Measurements from ENCODE around the gene TCF7L2.
"Not testable (repeated sequence)": the region's sequence is repeated elsewhere in the genome, so short reads cannot be mapped to it uniquely, and the experiment has no call there.

TCF7L2 gene

DNA sequence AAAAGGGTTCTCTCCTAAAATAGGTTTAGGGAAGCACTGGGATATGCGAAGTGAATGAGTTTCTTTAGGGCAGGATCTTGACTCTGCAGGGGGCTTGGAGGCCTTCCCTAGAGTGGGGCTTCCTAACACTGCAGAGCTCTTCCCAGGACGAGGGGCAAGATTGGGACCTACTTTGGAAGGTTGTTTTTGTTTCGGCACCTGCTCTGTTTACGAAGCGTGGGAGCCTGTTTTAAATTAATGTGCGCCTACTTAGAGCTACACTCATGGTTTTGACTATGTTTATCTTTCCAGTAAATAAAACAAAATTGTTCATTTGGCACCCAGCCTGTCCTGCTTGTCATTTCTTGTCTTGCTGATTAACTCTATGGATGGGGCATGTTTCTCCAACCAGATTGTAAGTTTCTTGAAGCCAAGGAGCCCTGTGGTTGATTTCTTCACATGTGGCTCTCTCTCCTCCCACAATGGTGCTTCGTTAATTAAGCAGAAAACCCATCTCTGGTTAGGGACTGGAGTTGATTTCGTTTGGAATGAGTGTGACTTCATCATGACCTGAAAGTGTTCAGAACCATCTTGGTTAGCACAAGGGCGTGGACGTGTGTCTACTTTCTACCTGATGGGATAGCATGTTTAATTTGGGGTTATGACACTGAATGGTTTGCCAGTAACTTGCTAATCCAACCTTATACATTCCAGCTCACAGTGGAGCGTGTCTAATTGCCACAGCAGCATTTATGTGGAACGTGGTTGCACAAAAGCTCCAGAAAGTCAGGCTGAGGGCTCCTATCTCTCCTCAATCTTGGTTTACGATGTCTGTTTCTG, 98.1 kb downstream of the TCF7L2 start:
- no peak for DNase-seq

DNA sequence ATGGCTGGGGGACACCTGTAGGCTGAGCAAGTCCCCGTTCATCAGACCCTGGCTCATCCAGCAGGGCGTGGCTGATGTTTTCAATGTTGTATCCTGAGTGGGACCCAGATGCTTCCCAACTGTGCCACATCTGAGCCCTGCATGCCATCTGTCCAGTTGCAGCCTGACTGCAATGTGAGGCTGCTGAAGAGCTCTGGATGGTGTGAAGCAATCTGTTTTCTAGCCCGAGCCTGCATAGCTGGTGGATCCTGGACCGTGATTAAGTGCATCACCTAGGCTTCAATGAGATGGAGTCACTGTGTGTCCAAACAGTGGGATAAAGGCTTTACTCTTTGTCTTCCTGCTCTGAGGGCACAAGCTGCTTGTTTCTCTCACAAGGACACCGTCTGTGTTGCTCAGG, 99.8 kb downstream of the TCF7L2 start:
- no peak for DNase-seq

DNA sequence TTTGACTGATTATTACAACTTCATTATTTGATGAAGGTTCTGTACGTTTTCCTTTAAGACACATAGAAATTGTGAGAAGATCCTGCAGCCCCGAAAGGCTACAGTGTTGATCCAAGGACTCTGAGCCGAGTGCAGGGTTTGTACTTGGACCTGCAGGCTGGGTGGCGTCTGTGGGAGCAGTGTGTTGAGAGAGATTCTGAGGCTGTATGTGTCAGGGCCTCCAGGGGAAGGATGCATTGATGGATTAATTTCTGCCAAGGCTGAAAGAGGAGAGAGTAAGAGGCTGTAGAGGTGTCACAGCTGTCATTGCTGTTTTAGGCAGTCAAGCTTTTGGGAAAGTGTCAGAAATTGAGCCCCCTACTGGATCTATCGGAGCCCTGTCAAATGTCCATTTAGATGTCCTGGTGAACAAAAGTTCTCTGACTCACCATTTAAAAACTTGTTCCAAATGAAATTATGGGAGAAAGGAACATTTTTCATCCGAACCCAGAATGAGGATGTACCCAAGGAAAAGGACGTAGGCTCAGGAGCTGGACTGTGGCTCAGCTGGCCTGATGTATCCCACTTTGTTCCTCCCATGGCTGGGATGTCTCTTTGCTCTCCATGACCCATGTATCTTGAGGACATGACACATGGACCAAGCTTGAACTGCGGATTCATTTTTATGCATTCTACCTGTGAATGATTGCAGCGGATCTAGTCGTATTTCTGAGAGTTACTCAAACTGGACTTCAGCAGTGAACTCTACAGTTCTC, 102.2 kb downstream of the TCF7L2 start:
- no peak for DNase-seq

DNA sequence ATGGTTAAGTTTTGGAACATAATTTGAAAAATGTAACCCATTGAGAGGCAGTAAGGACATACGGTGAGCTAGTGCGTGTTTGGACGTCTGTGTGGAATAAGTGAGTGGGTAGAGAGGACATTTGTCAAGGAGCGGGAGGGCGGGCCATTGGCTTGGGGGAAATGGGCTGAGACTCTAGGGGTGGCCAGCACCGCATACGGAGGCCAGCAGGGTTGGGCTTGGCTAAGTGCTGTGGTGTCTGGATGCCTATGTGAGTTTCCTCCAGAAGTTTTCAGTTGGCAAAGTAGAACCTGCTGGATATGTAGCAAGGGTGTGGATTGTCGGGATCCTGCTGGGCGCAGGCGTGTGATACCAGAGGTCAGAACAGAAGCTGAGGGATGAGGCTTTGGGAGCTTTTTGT, 103.0 kb downstream of the TCF7L2 start:
- no peak for DNase-seq

DNA sequence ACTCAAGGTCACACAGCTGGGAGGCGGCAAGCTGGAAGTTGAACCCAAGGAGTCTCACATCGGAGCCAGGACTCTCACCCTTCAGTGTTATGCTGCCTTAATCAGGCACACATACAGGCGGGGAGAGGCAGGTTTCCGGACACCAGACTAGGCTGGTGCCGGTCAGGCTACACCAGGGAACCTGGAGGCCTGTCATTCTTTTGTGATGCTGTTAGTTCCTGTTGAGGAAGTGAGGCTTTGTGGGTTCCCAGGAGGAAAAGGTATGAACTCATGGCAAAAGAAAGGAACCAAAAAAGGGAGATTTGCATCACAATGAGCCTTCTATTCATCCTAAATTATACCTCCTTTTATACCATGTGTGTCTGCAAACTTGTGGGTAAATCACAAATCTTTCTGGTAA, 103.8 kb downstream of the TCF7L2 start:
- no peak for DNase-seq

DNA sequence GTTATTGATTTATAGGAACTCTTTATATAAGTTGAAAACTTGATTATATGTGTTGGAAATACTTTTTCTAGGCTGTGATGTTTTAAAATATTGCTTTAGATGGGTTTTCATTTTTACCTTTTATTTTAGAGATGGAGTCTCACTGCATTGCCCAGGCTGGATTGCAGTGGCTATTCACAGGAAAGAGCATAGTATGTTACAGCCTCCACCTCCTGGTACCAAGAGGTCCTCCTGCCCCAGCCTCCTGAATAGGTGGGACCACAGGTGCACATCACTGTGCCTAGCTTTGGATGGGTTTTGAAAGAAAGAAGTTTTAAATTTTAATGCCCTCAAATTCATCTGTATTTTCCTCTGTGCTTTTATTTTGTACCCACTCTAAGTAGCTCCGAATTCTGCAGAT, 105.4 kb downstream of the TCF7L2 start:
- DNase-seq: no peak

DNA sequence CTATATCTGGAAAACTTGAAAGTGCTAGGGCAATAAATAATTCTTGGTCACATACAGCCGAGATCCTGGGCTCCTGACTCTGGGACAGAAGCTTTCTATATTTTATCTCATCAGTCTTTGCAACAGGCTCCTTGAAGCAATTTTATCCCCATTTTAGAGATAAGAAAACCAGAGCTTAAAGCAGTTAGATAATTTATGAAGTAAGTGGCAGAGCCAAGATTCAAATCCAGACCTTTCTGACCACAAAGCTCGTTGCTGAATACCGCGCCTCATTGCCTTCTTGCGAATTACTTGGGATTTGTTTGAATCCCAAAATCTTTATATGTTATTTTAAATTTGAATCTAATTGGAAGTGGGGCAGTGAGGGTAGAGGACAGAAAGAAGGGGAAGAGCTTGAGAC, 106.0 kb downstream of the TCF7L2 start:
- DNase-seq: no peak

DNA sequence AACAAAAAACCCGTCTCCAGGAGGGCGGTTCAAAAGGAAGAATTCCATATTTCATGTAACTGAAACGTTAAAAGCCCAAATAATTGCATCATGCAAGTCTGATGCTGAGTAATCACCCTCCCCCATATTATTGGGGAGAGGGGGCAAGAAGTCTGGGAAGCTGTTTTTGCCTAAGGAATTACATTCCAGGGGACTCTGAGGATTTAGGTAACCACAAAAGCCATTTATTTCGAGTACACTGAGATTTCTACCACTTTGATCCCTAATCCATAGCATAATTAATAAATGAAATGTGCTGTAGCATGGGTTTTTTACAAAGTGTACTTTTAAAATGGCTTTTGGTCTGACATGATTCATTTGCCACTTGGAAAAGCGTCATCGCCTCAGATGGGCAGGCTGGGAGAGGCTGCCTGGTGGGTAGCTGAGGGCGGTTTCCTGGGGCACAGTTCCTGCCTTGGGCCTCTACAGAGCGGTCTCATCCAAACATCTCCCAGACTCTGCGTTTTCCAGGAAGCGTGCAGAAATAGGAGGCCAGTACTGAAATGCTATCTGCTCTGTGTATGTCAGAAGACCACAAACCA, 106.5 kb downstream of the TCF7L2 start:
- DNase-seq: no peak

DNA sequence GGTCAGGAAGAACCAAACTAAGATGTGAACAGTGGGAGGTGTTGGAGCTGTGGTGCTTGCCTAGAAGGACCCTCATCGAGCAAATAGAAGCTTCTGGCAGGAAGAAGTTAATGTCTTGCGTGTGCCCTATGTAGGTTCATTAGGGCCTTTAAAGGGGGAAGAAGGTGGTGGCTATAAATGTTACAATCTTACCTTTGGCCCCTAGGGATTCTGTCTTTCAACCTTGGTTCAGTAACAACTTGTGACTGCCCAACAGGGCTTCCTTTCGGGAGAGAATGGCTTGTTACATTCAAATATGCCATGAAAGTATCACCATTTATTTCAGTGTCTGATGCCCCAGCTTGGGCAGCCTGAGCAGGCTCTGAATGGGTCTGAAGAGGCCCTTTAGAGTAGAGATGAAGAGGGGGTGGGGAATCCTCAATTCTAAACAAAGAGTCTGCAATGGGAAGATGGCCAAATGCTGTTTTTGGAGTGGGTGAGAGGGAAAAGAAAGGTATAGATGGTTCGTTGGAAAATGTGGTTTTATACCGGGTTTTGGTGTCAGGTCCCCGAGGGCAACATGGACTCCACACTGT, 108.0 kb downstream of the TCF7L2 start:
- no peak for DNase-seq

DNA sequence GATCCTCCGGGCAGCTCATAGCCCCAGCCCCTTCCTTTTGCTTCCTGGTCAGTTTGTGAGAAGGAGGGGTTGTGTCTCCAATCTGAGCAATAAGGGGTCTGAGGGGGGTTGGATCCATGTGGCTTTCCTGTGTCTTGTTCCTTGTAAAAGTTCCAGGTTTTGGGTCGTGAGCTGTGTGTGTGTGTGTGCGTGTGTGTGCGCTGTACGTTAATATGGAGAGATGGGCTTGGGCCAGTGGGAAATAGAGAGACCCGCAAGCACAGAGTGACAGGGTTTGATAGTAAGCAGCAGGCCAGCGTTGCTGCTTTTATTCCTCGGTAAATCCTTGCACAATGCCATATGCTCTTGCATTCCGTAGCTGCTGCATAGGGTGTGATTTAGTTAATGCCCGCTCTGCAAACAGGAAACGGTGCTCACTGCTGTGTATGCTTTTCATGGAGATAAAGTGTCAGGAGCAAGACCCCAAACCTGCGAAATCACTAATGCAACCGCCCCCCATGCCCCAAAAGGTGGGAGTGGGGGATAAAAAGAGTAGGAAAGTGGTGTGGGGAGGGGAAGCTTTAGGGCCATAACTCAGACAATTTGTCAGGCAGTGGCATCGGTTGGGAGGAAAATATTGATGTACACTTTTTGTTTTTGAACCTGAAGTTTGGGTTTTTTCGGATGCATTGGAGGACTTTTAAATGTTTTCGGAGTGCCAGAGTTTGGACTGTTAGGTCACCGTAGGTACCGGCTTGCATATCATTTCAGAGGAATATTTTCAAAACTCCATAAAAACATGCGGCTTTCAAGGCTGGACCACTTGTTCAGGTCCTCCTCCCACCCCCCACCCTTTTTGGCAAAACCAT, 108.7 kb downstream of the TCF7L2 start:
- no peak for DNase-seq

DNA sequence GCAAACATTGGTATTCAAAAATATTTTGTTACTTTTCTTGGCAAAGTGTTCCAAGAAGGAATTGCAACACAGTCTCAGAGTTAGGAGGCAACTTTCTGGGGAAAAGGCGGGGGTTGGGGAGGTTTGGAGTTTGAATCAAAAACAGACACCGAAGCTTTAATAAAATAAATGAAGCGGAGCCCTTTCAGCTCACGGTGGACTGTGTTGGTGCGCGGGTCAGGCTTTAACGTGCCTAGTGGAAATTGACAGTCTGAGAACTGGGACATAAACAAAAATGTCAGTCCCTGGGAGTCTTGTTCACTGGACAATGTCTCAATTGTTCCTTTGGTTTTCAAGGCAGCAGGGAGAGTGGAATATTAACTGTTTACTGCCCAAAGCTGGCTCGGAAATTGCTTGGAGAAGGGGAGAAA, 109.3 kb downstream of the TCF7L2 start:
- DNase-seq: no peak

DNA sequence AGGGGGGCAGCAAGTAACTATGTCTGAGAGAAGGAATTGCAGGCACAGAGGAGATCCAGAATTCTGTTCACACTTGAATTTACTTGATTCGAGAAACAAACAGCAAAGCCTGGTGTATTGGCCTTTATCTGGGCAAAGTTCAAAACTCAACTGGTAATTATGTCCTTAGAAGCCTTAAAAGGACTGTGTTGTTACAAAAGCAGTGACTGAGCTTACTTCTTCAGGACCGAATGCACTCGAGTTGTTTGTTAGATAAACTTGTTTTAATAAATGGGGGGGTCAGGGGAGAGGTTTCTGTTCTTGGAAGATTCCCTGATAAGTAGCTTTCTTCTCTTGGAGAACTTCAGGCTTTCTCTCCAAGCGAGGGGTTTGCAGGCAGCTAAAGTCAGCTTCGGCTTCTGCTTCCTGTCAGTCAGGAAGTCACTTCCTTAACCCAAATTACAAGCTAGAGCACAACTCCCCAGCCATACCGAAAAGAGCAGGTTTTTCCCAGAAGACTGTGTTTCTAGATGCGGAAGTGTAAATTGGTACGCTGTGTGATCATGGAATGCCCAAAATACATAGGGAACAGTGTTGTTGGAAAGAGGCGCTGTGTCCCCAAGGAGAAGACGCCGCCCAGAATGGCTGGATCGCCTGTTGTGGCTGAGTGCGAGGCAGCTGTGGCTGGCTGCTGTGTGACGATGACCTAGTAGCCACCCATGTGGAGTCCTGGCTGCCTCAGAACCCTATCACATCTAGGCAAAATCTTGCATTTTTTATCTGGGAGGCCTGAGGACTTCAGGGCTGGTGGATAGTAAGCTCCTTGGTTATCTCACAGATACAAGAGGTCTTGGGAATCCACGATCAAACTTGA, 110.4 kb downstream of the TCF7L2 start:
- no peak for DNase-seq

DNA sequence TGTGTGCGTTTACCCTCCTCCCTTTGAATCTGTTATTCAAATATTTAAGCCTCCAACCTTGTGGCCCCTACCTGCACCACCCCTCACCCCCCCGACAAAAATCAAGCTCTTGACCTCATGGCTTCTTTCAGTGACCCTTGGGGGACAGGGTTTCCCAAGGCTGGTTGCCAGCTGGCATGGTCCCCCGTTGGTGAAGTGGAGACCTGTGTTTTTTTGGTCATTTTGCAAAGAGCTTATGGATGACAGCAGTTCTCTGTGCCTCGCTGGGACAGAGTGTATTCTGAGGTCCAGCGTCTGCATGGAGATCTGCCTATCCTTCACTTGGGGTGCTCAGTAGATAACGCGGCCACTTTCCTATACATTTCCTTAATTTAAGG, 111.0 kb downstream of the TCF7L2 start:
- no peak for DNase-seq

DNA sequence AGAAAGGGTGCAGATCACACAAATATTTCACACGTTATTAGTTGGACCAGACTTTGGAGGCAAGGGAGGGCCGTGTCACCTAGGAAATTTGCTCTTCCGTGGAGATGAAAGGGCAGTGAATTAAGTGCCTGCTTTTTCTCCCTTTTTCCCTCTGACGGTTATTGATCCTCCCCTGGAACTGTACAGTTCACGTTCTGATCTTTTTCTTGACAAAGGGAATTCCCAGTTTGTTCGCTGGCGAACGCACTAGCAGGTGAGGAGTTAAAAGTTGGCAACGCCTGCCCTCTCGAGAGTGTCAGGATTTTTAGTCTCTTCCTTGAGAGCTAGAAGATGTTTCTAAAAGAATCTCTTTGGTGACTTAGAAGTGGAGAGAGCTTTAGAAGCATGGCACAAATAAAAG, 111.5 kb downstream of the TCF7L2 start:
- DNase-seq: no peak

DNA sequence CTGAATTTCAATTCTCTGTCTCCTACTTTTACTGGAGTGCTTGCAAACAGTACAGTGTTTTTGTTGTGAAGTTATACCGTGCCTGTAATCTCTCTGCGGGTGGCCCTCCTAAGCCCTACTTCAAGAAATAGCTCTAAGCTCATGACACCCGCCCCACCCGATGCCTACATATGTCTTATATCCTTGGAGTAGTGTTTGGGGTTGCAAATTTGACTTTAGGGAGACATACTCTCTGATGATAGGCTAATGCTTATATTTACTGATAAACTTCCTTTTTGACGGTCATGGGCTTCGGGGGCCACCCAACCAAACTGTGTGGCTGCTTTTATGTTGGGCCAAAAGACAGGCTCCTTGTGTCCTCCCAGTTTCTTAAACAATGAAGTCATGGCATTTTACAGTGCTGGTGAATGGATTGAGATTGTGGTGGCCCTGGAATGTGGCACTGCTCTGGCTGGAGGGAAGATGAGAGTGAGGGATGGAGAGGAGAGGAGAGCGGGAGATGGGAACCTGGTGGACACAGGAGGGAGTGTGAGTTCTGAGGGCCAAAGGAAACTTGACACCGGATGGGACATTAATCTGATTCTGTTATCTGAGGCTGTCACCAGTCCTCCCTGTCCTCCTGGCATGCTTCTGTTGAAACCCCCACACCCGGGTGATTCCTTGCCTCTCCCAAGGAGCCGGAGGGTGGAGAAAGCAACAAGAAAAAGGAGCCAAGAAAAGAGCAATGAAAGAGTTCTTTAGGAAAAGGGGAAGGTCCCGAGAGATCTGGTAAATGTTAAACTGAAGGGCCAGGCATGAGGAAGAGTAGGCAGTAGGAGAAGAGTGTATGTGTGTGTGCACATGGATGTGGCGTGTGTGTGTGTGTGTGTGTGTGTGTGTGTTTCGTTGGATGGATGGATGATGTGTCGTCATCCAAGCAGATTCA, 113.3 kb downstream of the TCF7L2 start:
- no peak for DNase-seq

DNA sequence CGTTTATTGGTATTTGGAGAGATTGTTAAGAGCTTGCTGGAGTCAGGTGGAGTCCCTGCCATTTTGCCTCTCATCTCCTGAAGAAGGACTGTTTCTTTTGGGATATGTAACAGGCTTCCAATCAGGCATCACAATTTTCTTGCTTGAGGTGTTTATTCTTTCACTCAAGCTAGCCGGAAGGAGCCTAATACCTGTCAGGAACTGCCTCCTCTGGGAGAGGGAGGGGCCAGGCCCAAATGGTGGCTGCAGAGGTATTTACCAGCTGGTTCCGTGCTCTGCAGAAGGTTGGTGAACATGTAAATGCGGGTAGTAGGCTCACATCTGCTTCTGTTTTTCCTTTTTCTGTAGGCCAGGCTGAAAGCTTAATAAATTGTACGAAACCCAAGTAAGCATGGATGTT, 114.0 kb downstream of the TCF7L2 start:
- no peak for DNase-seq

DNA sequence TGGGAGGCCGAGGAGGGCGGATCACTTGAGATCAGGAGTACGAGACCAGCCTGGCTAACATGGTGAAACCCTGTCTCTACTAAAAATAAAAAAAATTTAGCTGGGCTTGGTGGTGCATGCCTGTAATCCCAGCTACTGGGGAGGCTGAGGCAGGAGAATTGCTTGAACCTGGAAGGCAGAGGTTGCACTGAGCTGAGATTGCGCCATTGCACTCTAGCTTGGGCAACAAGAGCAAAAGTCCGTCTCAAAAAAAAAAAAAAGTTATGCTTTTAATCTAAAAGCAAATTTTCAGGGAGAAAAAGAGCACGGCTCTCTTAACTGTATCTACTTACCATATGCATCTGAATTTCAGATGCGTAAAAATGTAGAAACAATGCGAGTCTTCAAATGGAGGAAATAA, 116.1 kb downstream of the TCF7L2 start:
- DNase-seq: not testable (repeated sequence)

DNA sequence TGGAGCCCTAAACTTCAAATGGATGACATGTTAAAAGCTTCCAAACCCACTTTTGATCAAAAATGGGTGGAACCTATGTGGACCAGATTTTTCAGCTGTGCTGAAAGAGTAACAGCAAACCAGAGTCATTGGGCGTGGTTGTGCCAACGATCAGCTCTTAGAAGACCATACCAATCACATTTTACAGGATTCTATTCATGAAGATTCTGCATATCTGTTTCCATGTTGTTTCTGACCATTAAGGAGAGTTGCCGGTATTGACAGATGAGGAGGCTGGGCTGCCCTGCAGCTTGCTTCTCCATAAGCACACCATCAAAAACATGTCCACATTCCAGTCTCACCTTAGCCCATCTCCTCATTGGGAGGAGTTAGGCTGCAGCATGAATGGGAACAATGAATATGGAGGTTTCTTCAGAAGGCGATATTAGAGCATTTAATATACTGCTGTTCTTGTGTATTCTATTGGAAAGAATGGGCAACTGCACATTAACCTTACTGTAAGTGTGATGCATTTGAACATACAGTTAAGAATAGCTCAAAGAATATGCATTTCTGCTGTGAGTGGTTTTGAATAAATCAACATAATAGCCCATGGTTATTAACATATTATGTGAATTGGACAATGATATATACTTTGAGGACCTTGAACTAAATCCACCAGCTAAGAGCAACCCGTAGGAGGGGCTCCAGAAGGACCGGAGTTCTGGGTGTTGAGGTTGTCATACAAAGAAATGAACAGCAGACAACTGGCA, 116.7 kb downstream of the TCF7L2 start:
- no peak for DNase-seq

DNA sequence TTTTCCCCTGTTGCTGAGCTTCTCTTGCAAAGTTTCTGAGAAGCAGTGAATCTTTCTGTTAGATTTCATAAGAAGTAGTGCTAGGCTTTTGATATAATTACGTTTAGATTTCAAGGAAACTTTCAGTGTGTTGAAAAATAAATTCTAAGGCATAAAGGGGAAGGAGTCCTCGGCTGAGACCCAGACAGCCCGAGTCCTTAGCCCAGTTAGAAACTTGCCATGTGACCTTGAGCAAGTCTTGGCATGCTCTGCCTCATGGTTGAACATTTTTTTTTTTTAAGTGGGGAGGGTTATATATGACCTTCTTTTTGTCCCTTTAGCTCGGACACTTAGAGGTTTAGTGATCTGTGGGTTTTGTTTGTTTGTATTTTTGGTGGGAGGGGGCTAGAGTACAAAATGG, 117.5 kb downstream of the TCF7L2 start:
- DNase-seq: no peak

Measured in NCI-H748 treated with DMSO at 0.1 percent for 48 hours (cell line).